ENCODE results near the gene ATP1B4. TPM values are rescaled to one million over a fixed set of nuclear protein-coding genes. Genes with fewer than 3 reads are reported as not detected.

ATP1B4 gene
- total RNA-seq (2014; rRNA removed; shearing (Covaris generic)) = not detected in 2 replicates

DNA sequence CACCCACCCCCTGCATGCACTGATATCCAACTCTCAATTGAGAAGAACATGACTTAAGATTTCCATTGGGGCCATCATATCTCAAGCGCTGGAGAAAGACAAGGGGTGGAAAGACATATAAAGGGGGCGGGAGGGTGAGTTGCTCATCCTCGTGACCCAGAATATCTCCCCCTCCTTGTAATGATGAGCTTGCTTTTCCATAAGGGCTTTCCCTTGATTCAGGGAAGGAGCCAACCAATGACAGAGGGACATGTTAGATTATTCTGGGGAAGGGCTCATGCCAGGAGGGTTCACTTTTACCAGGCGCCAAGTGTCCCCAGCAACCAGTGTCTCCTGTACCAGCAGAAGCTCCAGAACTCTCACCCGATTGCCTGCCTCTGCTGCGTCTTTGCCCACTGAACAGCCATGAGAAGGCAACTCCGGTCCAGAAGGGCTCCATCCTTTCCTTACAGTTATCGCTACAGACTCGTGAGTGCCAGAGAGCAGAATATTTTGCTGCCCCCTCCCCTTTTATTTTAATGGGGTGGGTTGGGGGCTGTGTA is at the start of gene ATP1B4:
Gene ATP1B4 (plus strand): TSS at position 326 of the 542 bp plus-strand sequence. CDS start 80 bp downstream, at position 406.

Other genes with a start within 250 kb of the ATP1B4 start
- not detected in 2 replicates for gene RHOXF1, start 246.2 kb upstream of the ATP1B4 start, total RNA-seq (2014; rRNA removed; shearing (Covaris generic))
- not detected in 2 replicates for gene RHOXF2, start 203.5 kb upstream of the ATP1B4 start, total RNA-seq (2014; rRNA removed; shearing (Covaris generic))
- gene ZBTB33, start 111.3 kb upstream of the ATP1B4 start, total RNA-seq (2014; rRNA removed; shearing (Covaris generic)) = 6.1 and 7.1 TPM in 2 replicates
- 0.45 and 0.69 TPM in 2 replicates for gene TMEM255A, start 50.6 kb upstream of the ATP1B4 start, total RNA-seq (2014; rRNA removed; shearing (Covaris generic))
- 16.4 and 16.9 TPM in 2 replicates for gene LAMP2, start 107.2 kb downstream of the ATP1B4 start, total RNA-seq (2014; rRNA removed; shearing (Covaris generic))
- gene CUL4B, start 198.9 kb downstream of the ATP1B4 start, total RNA-seq (2014; rRNA removed; shearing (Covaris generic)) = 37.1 and 39.5 TPM in 2 replicates
- 57.4 and 65.9 TPM in 2 replicates for gene MCTS1, start 242.0 kb downstream of the ATP1B4 start, total RNA-seq (2014; rRNA removed; shearing (Covaris generic))